NT2/D1 (cell line): Measurements from ENCODE around the gene HMGCS1.
"Not testable (repeated sequence)": the region's sequence is repeated elsewhere in the genome, so short reads cannot be mapped to it uniquely, and the experiment has no call there.

ENCODE experiments used
- DNase-seq: peaks from one replicate; pipeline ENCODE4 v3.0.0-alpha.2; 2011; ENCODE audit warnings: low read depth, low spot score
- H3K27me3 ChIP-seq: 2 replicates; pipeline ENCODE4 v1.6.0; 2011; ENCODE audit warnings: mild to moderate bottlenecking; ENCODE audit not compliant: insufficient read length, insufficient read depth
- H3K36me3 ChIP-seq: 2 replicates; pipeline ENCODE4 v1.6.1; 2011; ENCODE audit warnings: mild to moderate bottlenecking, low read length, mixed read lengths; ENCODE audit not compliant: insufficient read depth, insufficient read length
- H3K4me1 ChIP-seq: 2 replicates; pipeline ENCODE4 v1.5.1; 2011; ENCODE audit not compliant: insufficient read depth, insufficient read length
- H3K4me3 ChIP-seq: 2 replicates; pipeline ENCODE4 v1.5.1; 2011; ENCODE audit warnings: low read depth; ENCODE audit not compliant: insufficient read length
- H3K9ac ChIP-seq: 2 replicates; pipeline ENCODE4 v1.6.0; 2011; ENCODE audit warnings: low read depth; ENCODE audit not compliant: insufficient read length
- H3K9me3 ChIP-seq: 2 replicates; pipeline ENCODE4 v1.5.1; 2011; ENCODE audit warnings: mild to moderate bottlenecking, low read length; ENCODE audit not compliant: insufficient read depth
- SUZ12 ChIP-seq: IDR thresholded peaks from 2 replicates; pipeline ENCODE4 v1.6.1; 2011; ENCODE audit not compliant: insufficient read length, insufficient read depth; ENCODE audit errors: extremely low read depth
- YY1 ChIP-seq: IDR thresholded peaks from 2 replicates; pipeline ENCODE4 v1.6.1; 2011; ENCODE audit not compliant: insufficient read length, insufficient read depth
- ZNF274 ChIP-seq: IDR thresholded peaks from 2 replicates; pipeline ENCODE4 v1.6.1; 2011; ENCODE audit warnings: mild to moderate bottlenecking, low read depth, low read length

Gene HMGCS1

GRCh38 chr5:43275391-43275790 is 37.8 kb downstream of the HMGCS1 start:
- DNase-seq = no peak
- no peaks in the 10 kb centered on the region for H3K36me3 ChIP-seq

GRCh38 chr5:43274435-43275114 is 38.6 kb downstream of the HMGCS1 start:
- Histone ChIP-seq H3K4me1 (no peaks in the 10 kb centered on the region), H3K27me3 (no peaks in the 10 kb centered on the region), H3K4me3 (no peak overlapping the region), H3K9ac (no peak overlapping the region), H3K36me3 (no peaks in the 10 kb centered on the region), H3K9me3 (no peaks in the 10 kb centered on the region)
- no peak for DNase-seq
- no peak for TF ChIP-seq ZNF274
- no peak for TF ChIP-seq YY1
- TF ChIP-seq SUZ12 = no peak

More at GRCh38 chr5:43275391-43275790, 37.8 kb downstream of the HMGCS1 start:
- H3K4me1 ChIP-seq = no peaks in the 10 kb centered on the region
- H3K4me3 ChIP-seq = no peak overlapping the region
- TF ChIP-seq YY1 (no peak), SUZ12 (no peak), ZNF274 (no peak)
- no peaks in the 10 kb centered on the region for H3K9me3 ChIP-seq
- no peaks in the 10 kb centered on the region for H3K27me3 ChIP-seq
- H3K9ac ChIP-seq = no peak overlapping the region

GRCh38 chr5:43273552-43273951 is 39.7 kb downstream of the HMGCS1 start:
- no peak overlapping the region for H3K4me3 ChIP-seq
- TF ChIP-seq SUZ12 = no peak
- TF ChIP-seq ZNF274 = no peak
- no peak for TF ChIP-seq YY1
- H3K9ac ChIP-seq = no peak overlapping the region
- DNase-seq = no peak
- no peaks in the 10 kb centered on the region for H3K36me3 ChIP-seq
- H3K4me1 ChIP-seq = no peaks in the 10 kb centered on the region
- H3K27me3 ChIP-seq = no peaks in the 10 kb centered on the region
- H3K9me3 ChIP-seq = no peaks in the 10 kb centered on the region

- H3K9ac ChIP-seq = no peak overlapping the region
- H3K27me3 ChIP-seq = no peaks in the 10 kb centered on the region
- H3K4me1 ChIP-seq = no peaks in the 10 kb centered on the region
- TF ChIP-seq ZNF274 (no peak), SUZ12 (no peak), YY1 (no peak)
- H3K9me3 ChIP-seq = no peaks in the 10 kb centered on the region
- DNase-seq = no peak
- H3K36me3 ChIP-seq = no peaks in the 10 kb centered on the region
- no peak overlapping the region for H3K4me3 ChIP-seq
Observed at GRCh38 chr5:43270645-43271044, 42.6 kb downstream of the HMGCS1 start.

GRCh38 chr5:43268188-43268820 is 44.9 kb downstream of the HMGCS1 start:
- TF ChIP-seq ZNF274 (no peak), SUZ12 (no peak), YY1 (no peak)
- Histone ChIP-seq H3K36me3 (no peaks in the 10 kb centered on the region), H3K4me1 (no peaks in the 10 kb centered on the region), H3K9me3 (no peaks in the 10 kb centered on the region), H3K9ac (no peak overlapping the region), H3K27me3 (no peaks in the 10 kb centered on the region), H3K4me3 (no peak overlapping the region)
- no peak for DNase-seq

GRCh38 chr5:43262269-43262668 is 50.9 kb downstream of the HMGCS1 start:
- H3K9ac ChIP-seq, H3K4me3 ChIP-seq, H3K36me3 ChIP-seq, H3K9me3 ChIP-seq, H3K4me1 ChIP-seq, DNase-seq, H3K27me3 ChIP-seq: not testable (repeated sequence)

- Histone ChIP-seq H3K36me3 (no peaks in the 10 kb centered on the region), H3K9ac (no peak overlapping the region), H3K4me1 (no peaks in the 10 kb centered on the region), H3K27me3 (no peaks in the 10 kb centered on the region), H3K9me3 (no peaks in the 10 kb centered on the region), H3K4me3 (no peak overlapping the region)
- TF ChIP-seq SUZ12 (no peak), YY1 (no peak), ZNF274 (no peak)
- no peak for DNase-seq
Observed at GRCh38 chr5:43258116-43258515, 55.1 kb downstream of the HMGCS1 start.
